OCI-LY3 (cell line): ENCODE measurements around the gene EGFL7.

Experiments
- EZH2phosphoT487 ChIP-seq: fragments of 200-600 bp; shearing (Covaris generic); IDR thresholded peaks from 2 replicates; pipeline ENCODE4 v1.6.1; 2018; ENCODE audit warnings: antibody characterized with exemption, mixed run types, low read depth
- TF ChIP-seq, protein P1 (sequence below): fragments of 200-600, 300-600 bp; sonication (generic); IDR thresholded peaks from 2 replicates; pipeline ENCODE4 v1.5.1; 2014; ENCODE audit warnings: antibody characterized with exemption, low read length, low read depth

DNA sequence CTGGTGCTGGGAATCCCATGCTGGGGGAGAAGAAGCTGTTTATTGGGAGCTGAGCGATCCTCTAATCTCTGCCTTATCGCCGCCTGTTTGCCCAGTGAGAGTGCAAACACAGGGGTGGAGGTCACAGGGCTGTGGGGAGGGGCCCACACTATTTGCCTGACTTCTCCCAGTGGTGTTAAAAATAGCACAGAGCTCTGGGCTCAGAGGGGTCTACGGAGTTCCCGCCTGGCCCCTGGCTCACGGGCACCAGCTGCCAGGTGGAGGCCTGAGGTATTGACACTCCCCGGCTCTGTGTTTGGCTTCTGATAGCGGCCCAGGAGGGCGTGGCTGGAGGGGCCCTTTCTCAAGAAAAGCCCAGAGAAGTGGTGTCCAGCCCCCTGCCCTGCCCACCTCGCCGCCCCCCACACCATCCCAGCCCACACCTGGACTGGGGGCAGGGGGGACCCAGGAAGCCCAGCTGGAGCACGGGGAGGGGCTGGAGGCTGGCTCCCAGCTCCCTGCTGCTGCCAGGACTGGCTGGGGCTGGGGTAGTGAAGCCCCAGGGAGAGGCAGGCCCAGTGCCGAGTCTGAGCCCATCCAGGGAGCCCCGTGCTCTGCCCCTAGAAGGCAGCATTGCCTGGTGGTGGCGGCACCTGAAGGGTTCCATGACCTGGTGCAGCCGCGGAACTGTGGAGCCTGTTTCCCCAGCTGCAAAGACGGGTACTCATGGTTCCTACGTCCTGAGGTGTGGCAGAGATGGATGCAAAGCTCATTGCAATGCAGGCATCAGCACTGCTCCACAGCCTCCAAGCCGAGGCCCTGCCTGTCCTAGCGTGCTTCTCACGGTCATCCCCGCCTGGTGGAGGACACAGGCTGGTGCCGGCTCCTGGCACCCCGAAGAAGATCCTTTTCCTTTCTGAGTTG, 35.7 kb upstream of the EGFL7 start:
- TF ChIP-seq, protein P1, sequence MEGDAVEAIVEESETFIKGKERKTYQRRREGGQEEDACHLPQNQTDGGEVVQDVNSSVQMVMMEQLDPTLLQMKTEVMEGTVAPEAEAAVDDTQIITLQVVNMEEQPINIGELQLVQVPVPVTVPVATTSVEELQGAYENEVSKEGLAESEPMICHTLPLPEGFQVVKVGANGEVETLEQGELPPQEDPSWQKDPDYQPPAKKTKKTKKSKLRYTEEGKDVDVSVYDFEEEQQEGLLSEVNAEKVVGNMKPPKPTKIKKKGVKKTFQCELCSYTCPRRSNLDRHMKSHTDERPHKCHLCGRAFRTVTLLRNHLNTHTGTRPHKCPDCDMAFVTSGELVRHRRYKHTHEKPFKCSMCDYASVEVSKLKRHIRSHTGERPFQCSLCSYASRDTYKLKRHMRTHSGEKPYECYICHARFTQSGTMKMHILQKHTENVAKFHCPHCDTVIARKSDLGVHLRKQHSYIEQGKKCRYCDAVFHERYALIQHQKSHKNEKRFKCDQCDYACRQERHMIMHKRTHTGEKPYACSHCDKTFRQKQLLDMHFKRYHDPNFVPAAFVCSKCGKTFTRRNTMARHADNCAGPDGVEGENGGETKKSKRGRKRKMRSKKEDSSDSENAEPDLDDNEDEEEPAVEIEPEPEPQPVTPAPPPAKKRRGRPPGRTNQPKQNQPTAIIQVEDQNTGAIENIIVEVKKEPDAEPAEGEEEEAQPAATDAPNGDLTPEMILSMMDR = no peak
- no peak for TF ChIP-seq EZH2phosphoT487
